GM18868 (cell line): Measurements from ENCODE around the gene CNTNAP4.
A peak's percentile ranks its signal among the peaks of the same experiment; 100 is the strongest.

Experiments
- ATAC-seq: cut with Tn5 transposase; IDR thresholded peaks from one replicate; pipeline ENCODE4 v1.9.1; 2021; ENCODE audit warnings: mild to moderate bottlenecking, moderate library complexity; ENCODE audit not compliant: unreplicated experiment

Gene CNTNAP4

DNA sequence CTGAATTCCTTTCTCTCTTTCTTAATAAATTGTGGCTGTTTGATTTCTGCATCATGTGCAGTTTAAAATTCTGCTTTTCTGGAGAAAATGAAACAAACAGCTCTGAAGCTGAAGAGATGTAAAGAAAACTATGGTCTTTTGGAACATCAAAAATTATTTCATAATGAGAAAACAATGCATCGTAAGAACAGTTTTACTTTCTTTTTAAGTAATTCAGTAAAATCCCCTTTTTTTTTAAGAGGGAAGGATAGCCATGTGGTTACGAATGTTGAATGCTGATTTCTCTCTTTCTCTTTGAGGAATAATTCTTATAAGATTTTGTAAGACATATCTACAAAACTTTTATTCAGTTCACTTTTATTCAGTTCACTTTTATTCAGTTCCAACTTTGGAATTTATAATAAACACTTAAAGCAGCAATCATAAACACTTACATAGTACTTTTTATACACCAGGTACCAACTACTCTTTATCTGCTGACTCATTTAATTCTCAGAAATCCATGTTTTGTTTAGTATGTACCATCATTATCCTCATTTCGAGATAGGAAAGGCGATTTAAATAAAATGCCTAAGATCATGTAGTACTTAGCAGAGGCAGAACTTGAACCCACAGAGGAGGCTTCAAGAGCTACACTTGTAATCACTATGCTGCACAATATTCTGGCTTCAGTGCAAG is 26.6 kb downstream of the CNTNAP4 start:
- ATAC-seq, result peak; percentile 54

DNA sequence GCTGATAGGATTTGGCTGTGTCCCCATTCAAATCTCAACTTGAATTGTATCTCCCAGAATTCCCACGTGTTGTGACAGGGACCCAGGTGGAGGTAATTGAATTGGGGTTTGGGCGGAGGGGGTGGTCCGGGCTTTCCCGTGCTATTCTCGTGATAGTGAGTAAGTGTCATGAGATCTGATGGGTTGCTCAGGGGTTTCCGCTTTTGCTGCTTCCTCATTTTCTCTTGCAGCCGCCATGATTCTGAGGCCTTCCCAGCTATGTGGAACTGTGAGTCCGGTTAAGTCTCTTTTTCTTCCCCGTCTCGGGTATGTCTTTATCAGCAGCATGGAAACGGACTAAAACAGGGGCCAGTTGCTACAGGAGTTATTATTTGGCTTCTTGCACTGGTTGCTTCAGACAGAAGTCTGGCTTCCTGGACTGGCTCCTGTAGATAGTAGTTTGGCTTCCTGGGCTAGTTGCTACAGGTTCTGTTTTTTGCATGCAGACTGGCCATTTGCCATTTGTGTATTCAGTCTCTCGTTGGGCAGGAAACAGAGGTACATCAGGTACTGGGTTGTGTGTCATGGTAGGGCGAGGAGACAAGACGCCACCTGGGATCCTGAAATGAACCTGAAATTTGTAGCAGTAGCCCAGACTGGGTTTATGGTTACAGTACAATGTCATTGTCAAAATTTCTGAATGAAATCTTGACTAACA is 32.6 kb downstream of the CNTNAP4 start:
- no peak for ATAC-seq

DNA sequence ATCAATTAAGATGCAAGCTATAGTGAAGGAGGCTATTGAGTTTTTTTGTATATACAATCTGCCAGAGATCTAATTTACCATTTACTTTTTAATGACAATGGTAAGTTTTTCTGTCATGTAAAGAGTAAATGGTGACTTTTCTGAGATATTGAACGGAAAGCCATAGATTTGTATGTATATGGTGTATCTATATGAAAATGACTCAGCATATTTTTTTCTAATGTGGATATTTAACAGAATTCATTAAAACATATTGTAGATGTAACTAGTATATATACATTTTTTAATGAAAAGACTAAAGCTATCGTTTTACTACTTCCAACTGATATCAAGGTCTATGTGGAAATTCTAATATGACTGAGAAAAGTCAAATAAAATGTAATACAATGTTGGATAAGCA is 34.1 kb downstream of the CNTNAP4 start:
- ATAC-seq, result no peak

DNA sequence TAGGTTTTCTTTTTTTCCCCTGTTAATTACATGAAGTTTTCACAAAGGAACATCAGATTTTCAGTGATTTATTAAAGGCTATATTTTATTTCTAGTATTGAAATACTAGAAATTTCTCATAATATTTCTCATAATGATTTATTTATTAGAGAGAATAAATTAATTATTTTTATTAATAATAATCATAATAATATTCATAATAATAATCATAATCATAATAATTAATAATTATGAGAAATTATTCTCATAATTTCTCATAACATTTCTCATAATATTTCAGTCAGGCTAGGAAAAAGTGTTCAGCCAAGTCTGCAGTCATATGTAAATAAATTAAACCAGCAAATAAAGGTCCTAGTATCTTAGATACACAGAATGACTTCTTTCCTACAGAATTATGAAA is 41.4 kb downstream of the CNTNAP4 start:
- ATAC-seq, result no peak

DNA sequence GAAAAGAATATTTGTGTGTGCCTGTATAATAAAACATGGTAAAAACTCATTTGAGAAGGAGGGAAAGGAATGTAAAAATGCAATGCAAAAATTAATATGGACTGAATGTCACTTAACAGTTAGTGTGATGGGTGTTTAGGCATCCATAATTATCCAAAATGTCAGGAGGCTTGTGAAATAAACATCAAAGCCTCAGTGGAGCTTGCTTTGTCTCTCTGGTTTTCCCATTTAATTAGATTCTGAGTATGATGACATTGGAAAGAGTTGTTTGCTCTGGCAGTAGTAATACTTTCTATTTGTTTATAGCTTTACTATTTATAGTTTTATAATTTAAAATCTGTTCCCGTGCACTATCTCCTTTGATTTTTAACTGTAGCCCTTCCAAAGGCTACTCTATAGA is 51.9 kb downstream of the CNTNAP4 start:
- no peak for ATAC-seq

DNA sequence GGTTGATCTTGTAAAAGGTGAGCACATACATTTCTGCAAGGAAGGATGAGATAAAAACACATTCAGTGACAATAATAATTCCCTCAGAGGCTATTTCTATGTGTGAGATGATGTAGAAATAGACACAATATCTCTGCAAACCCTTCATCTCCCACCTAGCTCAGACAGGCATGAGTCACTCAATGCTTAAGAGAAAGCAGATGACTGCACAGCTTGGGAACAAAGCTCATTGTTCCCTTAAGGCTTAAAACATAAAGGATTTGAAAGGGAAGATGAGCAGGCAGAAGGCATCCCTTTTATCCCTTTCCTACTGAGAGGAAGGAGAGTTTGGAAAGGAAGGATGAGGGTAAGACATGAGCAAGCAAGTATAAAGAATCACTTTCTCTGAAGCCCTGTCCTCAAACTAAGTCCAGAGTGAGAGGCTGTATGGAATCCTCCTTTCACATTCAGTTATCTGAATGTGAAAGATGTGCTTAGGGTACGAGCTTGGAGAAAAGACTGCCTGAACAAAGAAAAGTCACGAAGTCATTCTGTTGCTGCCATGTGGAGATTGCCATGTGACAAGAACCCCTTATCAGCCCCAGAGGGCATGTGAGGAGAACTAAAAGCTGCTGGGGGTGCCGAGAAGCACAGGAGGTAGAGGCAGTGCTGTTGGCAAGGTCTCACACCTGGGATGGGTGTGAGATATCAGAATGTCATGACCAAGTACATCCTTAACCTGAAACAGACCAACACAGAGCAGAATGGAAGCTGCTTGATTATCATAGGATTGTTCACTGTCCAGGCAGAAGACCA is 58.2 kb downstream of the CNTNAP4 start:
- ATAC-seq, result no peak

DNA sequence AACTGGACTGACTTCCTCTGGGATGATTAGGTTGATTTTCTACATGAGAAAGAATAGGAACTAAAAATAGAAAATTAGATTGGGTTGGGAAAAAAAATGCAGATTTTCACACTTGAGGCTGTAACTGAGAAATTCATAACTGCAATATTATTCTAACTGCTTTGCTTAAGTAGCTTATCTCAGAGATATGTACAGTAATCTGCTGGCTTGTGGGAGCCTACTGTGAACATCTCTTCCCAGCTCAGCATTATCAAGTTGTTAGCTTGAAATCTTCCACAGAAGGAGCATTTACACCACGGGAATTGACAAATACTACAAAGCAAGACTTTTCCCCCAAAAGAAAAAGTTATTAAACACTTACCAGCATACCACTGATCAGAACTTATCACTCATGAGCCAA is 58.9 kb downstream of the CNTNAP4 start:
- no peak for ATAC-seq

DNA sequence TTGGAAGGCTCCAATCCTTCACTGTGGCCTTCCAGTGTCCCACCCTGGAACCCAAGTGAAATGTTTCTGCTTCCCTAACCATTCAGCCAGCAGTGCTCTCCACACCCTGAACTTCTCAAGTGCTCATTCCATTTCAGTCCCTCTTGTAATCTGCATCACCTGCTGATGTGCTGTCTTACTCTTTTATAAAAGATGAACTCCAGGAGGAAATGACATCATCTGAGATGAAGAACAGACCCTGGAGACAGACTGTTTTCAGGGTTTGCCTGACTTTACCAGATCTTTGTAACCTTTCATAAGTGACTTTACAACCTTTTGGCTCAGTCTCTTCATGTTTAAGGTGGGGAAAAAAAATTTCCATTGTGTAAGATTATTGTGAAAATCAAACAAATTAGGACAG is 61.3 kb downstream of the CNTNAP4 start:
- no peak for ATAC-seq

DNA sequence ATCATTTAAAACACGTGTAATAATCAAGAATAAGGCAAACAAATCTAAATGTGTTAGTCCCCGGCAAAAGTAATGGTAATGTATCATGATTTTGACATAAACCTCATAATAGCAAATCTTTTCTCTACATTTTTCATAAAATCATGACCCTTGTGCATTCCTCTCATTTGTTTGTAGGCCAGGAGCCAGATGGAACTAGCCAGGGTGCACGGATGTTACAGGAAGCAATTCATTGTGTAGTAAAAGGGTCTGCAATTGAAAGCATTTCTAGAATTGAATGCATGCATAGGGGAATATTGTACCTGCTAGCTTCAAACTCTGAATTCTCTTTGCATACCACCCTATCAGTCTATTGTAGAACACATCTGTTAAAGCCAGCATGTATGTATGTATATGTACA is 66.6 kb downstream of the CNTNAP4 start:
- no peak for ATAC-seq

DNA sequence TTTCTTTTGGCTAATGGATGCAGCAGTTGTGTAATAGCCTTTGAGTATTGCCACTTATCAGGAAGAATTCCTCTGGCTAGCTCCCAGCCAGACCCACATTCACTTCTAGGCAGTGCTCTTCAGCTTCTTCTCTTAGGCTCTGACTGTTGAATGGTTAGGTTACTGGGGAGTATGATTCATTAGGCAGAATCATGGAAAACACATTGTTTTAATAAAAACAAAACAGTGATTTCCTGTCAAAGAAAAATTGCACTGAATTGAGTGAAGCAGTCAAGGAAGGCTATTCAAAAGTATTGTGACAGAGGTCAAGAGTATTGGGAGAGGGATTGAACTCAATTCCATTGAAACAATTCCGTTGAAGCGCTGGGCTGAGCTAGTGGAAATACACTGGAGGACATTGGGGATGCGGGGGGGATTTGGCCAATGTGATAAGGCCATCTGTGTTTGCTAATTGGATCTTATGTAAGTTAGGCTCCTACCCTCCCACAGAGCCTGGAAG is 68.0 kb downstream of the CNTNAP4 start:
- no peak for ATAC-seq

DNA sequence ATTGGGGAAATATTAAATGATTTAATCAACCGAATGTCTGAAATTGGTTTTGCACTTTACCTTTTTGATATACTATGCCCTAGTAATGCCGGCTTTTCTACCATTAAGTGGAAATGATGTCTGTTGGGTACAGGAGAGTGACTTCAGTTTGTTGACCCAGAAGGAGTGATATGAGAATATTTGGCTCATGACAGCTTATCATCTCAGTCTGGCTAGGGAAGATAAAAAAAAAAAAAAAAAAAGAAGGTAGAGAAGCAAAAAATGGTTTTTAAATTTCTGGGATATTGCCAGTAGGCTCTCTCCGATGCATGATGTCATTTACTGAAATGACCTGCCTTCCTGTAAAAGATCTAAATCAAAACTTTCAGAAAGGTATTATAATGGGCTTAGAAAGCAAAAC is 69.0 kb downstream of the CNTNAP4 start:
- ATAC-seq, result no peak

DNA sequence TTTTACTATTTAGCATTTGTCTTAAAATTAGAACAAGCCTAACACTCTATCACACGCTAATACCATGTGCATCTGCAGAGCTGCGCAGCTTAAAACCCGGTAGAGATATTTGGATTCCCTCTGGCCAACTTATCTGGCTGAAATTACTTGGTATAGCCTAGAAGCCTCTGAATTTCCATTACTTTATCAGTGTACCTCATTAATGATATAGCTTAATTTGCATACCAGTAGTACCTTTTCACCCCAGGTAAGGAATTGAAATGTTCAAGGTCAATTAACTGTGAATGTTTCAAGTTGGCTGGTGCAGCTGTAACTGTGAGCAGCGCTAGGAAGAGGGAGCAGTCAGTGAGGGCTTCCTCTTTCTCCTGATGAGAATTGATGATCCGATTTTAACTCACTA is 74.2 kb downstream of the CNTNAP4 start:
- no peak for ATAC-seq

DNA sequence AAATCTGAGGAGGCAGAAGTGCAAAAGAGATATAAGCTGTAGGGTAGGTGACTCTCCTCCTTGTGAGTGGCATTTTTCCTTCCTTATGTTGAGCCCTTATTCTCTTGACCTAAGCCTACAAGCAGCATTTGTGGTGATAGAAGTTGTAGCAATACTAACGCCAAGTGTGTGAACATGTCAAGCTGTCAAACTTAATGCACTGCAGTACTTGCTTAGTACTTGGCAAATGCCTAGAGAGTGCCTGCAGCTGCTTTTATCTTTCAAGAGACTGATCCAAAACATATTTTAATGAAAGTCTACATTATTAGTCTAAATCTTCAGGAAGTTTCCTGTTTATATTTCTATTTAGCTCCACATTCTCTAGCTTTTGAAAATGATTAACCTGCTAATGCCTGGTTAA is 83.2 kb downstream of the CNTNAP4 start:
- ATAC-seq, result no peak

DNA sequence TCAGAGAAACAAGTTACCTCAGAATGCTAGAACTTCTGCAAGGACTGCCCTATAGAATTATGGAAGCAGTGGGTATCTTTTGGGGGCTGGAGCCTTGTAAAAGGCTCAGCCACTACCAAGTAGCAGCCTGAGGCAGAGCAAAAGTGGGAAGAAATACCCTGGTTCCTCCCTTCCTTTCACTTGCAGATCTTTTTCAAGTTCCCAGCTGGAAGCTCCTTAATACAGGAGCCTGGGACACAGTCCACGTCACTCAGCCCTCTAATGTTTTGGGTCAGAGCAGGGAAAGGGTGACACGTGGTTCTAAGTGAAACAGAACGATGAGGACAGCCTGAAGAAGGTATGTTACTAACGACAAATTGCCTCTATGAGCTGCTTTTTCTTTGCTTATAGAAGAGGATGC is 93.1 kb downstream of the CNTNAP4 start:
- ATAC-seq, result no peak

DNA sequence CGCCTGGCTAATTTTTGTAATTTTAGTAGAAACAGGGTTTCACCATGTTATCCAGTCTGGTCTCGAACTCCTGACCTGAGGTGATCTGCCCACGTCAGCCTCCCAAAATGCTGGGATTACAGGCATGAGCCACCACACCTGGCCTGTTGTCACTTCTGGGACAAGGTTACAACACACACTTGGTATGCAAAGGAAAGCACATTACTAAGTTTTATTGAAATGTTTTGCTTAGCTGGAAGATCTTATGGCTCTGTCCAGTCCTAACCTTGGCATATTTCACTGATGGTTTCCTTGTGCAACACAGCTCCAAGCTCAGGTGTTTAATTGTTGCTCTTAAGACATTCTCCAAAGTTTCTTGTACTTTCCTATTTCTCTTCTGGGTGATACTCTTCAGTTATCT is 94.2 kb downstream of the CNTNAP4 start:
- no peak for ATAC-seq

DNA sequence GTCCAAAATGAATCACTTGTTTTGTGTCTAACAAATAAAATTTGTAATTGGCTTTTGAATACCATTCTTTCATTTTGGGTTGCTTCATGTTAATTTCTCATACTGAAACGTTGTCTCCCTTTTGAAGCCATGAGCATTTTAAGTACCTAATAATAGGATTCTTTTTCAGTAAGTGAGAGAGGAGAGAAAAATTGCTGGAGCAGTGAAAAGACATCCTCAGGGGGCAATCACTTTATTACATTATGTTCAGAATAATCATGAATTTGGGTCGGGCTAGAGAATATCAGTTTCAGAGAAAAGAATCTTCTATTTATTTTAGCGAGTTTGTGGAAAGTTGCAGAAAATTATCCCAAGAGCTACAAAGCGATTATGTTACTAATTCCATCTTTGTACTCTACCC is 96.8 kb downstream of the CNTNAP4 start:
- no peak for ATAC-seq

DNA sequence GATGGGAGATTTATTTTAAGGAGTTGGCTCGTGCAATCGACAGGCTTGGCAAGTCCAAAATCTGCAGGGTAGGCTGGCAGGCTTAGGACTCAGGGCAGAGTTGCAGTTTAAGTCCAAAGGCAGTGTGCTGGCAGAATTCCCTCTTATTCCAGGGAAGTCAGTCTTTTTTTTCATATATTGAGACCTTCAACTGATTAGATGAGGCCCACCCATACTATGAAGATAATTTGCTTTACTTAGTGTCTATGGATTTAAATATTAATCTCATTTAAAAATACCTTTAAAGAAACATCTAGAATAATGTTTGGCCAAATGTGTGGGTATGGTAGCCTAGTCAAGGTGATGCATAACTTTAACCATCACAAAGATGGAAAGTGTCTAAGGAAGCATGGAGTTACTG is 99.8 kb downstream of the CNTNAP4 start:
- ATAC-seq, result no peak

DNA sequence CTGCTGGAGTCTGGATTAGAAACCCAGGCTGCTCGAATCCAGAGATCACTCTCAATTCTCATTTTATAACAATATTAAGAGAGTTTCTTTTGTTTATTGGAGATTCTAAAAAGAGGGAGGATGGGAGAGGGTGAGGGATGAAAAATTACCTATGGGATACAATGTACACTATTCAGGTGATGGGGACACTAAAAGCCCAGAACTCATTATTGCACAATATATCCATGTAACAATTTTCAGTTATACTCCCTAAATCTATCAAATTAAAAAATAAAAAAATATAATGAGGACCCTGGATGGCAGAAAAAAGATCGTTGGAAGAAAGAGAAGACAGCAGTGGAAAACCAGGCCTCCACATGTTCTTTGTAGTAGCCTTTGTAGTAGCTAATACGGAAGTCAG is 100.8 kb downstream of the CNTNAP4 start:
- ATAC-seq, result no peak

DNA sequence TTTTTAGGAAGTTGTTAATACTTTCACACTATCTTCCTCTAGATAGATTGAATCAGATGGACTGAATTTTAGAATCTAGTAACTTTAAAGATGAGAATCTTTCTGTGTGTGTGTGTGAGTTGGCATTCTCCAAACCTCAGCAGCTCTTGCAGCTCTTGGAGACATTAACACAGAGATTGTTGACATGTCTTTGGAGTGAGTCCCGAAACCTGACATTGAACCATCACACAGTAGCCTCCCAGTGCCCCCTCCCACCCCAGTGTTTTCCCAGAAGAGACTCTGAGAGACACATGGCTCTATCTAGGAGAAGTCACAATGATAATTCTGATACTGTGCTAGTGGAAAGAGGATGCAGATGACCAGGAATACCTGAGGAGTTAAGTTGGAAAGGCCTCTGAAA is 103.9 kb downstream of the CNTNAP4 start:
- no peak for ATAC-seq

DNA sequence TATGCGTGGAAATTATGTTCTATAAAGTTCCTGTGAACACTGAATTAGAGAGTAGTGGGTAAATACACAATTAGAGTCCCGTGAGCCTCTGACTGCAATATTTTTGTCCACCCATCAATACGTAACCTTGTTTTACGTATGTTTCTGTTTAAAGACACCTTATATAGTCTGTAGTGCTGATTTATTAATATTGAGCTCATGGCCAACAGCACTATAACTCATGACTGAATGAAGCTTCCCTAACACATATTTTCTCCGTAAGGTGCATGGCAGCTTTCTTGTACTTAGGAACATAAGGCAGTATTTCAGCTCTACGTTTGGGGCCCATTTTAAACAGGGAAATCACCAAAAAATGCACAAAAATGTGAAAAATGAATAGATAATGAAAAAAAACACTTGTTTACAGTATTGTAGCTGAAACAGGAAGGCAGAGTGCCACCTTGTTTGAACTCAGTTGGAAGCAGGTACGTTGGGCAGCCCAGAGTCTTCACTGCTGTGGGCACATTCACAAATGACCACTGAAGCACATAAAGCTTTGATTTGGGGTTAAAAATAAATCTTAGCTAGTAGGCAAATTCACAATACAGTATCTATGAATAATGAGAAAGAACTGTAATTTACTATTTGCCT is 108.5 kb downstream of the CNTNAP4 start:
- no peak for ATAC-seq

DNA sequence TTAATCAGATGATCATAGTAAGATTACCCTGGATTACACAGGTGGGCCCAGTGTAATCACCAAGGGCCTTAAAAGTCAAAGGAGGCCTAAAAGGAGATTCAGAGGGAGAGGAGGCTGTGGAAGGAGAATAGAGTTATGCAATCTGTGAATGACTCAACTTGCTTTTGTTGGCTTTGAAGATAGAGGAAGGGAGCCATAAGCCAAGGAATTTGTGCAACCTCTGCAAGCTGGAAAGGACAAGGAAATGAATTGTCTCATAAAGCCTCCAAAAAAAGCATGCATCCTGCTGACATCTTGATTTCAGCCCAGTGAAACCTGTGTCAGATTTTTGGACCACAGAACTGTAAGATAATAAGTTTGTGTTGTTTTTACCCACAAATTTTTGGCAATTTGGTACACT is 109.6 kb downstream of the CNTNAP4 start:
- no peak for ATAC-seq
